ENCODE results near the gene ZNF559. TPM values are rescaled to one million over a fixed set of nuclear protein-coding genes. Genes with fewer than 3 reads are reported as not detected.

ZNF559 gene
- total RNA-seq, 2 donors from 2014 or later = 9.5 to 13.5 TPM

Other genes starting within 250 kb of the ZNF559 start
- not detected for gene OR1M1, start 237.1 kb upstream of the ZNF559 start, total RNA-seq
- not detected for gene OR7G2, start 216.7 kb upstream of the ZNF559 start, total RNA-seq
- not detected for gene OR7G1, start 208.4 kb upstream of the ZNF559 start, total RNA-seq
- not detected for gene OR7G3, start 197.2 kb upstream of the ZNF559 start, total RNA-seq
- gene ZNF317, start 183.8 kb upstream of the ZNF559 start, total RNA-seq = 10 to 100 TPM; 44.2 to 51.0 TPM
- gene OR7D2, start 145.2 kb upstream of the ZNF559 start, total RNA-seq = not detected
- gene OR7D4, start 104.6 kb upstream of the ZNF559 start, total RNA-seq = not detected
- gene OR7E24, start 73.2 kb upstream of the ZNF559 start, total RNA-seq = not detected
- 1 to 10 TPM; 4.5 to 6.7 TPM for gene ZNF699, start 14.3 kb upstream of the ZNF559 start, total RNA-seq
- under 1 TPM; 0.33 to 0.86 TPM for gene ZNF177, start 38.8 kb downstream of the ZNF559 start, total RNA-seq
- 10 to 100 TPM; 39.9 to 40.5 TPM for gene ZNF266, start 111.4 kb downstream of the ZNF559 start, total RNA-seq
- under 1 TPM in 1 of 2 donors, not detected in 1; 0.38 TPM for gene ZNF560, start 174.4 kb downstream of the ZNF559 start, total RNA-seq
- 10 to 100 TPM; 12.7 to 17.9 TPM for gene ZNF426, start 214.5 kb downstream of the ZNF559 start, total RNA-seq